PFSK-1 (cell line): ENCODE data around the gene FOXS1. TPM values are rescaled to one million over a fixed set of nuclear protein-coding genes. Genes with fewer than 3 reads are reported as not detected.

Experiments
- FOXP2 ChIP-seq: optimal IDR thresholded peaks from 2 replicates; pipeline ENCODE3; 2011; ENCODE audit warnings: borderline replicate concordance, control low read depth, inconsistent platforms; ENCODE audit not compliant: insufficient read depth; ENCODE audit errors: extremely low read length, extremely low read depth
- POLR2AphosphoS5 ChIP-seq: IDR thresholded peaks from 2 replicates; pipeline ENCODE4 v1.6.1; 2012; ENCODE audit warnings: low read depth, mild to moderate bottlenecking, control low read depth, low read length, moderate library complexity
- REST ChIP-seq, 2 experiments: IDR thresholded peaks; 2 replicates each; pipeline versions ENCODE4 v1.6.1 to v1.8.0; 2011 to 2012; ENCODE audit warnings: low read depth in 2 of 2, low read length in 2 of 2, control low read depth in 1 of 2, inconsistent platforms in 1 of 2, mild to moderate bottlenecking in 1 of 2, moderate library complexity in 1 of 2; ENCODE audit not compliant: insufficient read depth in 1 of 2
- SIN3A ChIP-seq: IDR thresholded peaks from 2 replicates; pipeline ENCODE4 v1.6.1; 2012; ENCODE audit warnings: mild to moderate bottlenecking, low read length, moderate library complexity, borderline replicate concordance; ENCODE audit not compliant: insufficient read depth
- TAF1 ChIP-seq: IDR thresholded peaks from 2 replicates; pipeline ENCODE4 v1.6.1; 2012; ENCODE audit warnings: low read length, control low read depth, borderline replicate concordance; ENCODE audit not compliant: insufficient read depth
- polyA plus RNA-seq: library from polyadenylated mRNA; unstranded; fragments of >200 nt; gene quantifications from one replicate; pipeline ENCODE4 v1.2.1, GENCODE V29; 2012; ENCODE audit warnings: low read depth, missing spikeins; ENCODE audit not compliant: insufficient read length

FOXS1 gene
- 8.9 TPM for polyA plus RNA-seq

- TF ChIP-seq FOXP2 (peak; percentile 38), POLR2AphosphoS5 (no peak)
These were observed at the start of gene FOXS1 for GRCh38 chr20:31845300-31845863. TSS of gene FOXS1 (minus strand) at chr20:31845604. CDS start at chr20:31845542, 62 bp downstream.

- TF ChIP-seq SIN3A: no peak
- TF ChIP-seq TAF1: no peak
- TF ChIP-seq REST (IDR thresholded peaks at IDR 0.05; ENCODE audit: insufficient read depth in 1 of 2, low read depth in 2 of 2, low read length in 2 of 2): no peak
- TF ChIP-seq POLR2AphosphoS5: no peak
- no peak for TF ChIP-seq FOXP2
These were observed 45.2 kb upstream of the FOXS1 start for GRCh38 chr20:31890646-31891045.

- no peak for TF ChIP-seq REST (IDR thresholded peaks at IDR 0.05; ENCODE audit: insufficient read depth in 1 of 2, low read depth in 2 of 2, low read length in 2 of 2)
These were observed 38.4 kb upstream of the FOXS1 start for GRCh38 chr20:31883829-31884228.

GRCh38 chr20:31881945-31882344 lies 36.5 kb upstream of the FOXS1 start:
- TF ChIP-seq FOXP2: no peak
- TF ChIP-seq SIN3A: no peak
- TF ChIP-seq REST (IDR thresholded peaks at IDR 0.05; ENCODE audit: insufficient read depth in 1 of 2, low read depth in 2 of 2, low read length in 2 of 2): no peak
- no peak for TF ChIP-seq POLR2AphosphoS5
- TF ChIP-seq TAF1: no peak

- TF ChIP-seq REST (IDR thresholded peaks at IDR 0.05; ENCODE audit: insufficient read depth in 1 of 2, low read depth in 2 of 2, low read length in 2 of 2) (no peak), POLR2AphosphoS5 (peak; percentile 25; the same call in 1 of the 2 replicates), TAF1 (no peak), SIN3A (peak; percentile 91), FOXP2 (no peak)
These were observed 34.0 kb upstream of the FOXS1 start for GRCh38 chr20:31879143-31879987.
